ENCODE data around the gene JAM3. TPM values are rescaled to one million over a fixed set of nuclear protein-coding genes. Genes with fewer than 3 reads are reported as not detected.

JAM3 gene
- total and polyA plus RNA-seq, 9 donors, result 94.6 to 175 (median 135) TPM

DNA sequence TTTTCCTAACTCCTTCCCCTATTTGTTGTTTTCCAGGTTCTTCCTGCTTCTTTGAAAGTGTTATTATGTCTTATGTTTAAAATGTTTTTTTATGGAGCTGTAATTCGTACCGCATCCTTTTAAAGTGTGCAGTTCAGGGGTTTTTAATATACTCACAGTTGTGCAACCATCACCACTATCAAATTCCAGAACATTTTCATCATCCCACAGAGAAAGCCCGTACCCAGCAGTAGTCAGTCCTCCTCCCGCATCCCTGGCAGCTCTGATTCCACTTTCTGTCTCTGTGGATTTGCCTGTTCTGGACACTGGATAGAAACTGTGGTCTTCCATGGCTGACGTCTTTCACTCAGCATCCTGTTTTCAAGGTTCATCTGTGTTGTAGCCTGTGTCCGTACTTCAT, 73.7 kb downstream of the JAM3 start:
- Histone ChIP-seq H3K4me1 (ENCODE audit: control insufficient read depth, insufficient read depth, low read length) (peaks cover 6% of the 10 kb centered on the region), H3K27me3 (ENCODE audit: control insufficient read depth, insufficient read depth, low read length) (no peaks in the 10 kb centered on the region), H3K9me3 (replicated peaks; ENCODE audit: control insufficient read depth, low read depth, low read length) (no peaks in the 10 kb centered on the region), H3K27ac (ENCODE audit: low read length) (no peak overlapping the region), H3K4me3 (ENCODE audit: low read length) (no peak overlapping the region), H3K36me3 (ENCODE audit: control insufficient read depth, insufficient read depth, low read length) (peaks cover 43% of the 10 kb centered on the region)
- 95% methylated on average over 3 of the region's 6 CpGs for WGBS (ENCODE audit: insufficient coverage)
- DNase-seq, result no peak

DNA sequence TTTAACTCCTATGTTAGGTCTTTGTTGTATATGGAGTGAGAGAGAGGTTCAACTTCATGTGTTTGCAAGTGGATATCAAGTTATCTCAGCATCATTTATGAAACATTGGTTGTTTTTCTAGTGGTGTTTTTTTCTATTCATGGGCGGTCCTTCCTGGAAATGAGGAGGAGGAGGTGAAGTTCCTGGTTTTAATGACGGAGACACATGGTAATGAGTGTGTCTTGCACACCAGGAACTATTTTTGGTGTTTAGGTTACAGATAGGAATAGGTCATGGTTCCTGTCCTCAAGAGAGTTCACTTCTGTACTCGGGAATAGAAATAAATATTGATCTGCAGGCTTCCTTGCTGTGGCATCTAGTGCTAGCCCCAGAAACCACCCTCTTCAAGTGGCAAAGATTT, 74.9 kb downstream of the JAM3 start:
- no peak for DNase-seq
- 83% methylated on average over 3 of the region's 3 CpGs for WGBS (ENCODE audit: insufficient coverage)
- Histone ChIP-seq H3K27me3 (ENCODE audit: control insufficient read depth, insufficient read depth, low read length) (no peaks in the 10 kb centered on the region), H3K4me1 (ENCODE audit: control insufficient read depth, insufficient read depth, low read length) (peaks cover 6% of the 10 kb centered on the region), H3K27ac (ENCODE audit: low read length) (no peak overlapping the region), H3K4me3 (ENCODE audit: low read length) (no peak overlapping the region), H3K36me3 (ENCODE audit: control insufficient read depth, insufficient read depth, low read length) (peaks cover 53% of the 10 kb centered on the region), H3K9me3 (replicated peaks; ENCODE audit: control insufficient read depth, low read depth, low read length) (no peaks in the 10 kb centered on the region)

DNA sequence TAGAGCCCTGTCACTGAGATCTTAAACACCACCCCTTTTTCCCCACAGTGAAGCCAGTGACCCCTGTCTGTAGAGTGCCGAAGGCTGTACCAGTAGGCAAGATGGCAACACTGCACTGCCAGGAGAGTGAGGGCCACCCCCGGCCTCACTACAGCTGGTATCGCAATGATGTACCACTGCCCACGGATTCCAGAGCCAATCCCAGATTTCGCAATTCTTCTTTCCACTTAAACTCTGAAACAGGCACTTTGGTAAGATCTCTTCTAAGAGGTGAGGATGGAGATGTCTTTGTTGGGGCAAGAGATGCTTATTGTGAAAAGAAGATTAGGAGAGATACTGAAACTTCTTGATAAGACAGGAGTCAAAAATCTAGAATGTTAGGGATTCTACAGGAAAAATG, 75.9 kb downstream of the JAM3 start:
- 100% methylated on average over 1 of the region's 5 CpGs for WGBS (ENCODE audit: insufficient coverage)

DNA sequence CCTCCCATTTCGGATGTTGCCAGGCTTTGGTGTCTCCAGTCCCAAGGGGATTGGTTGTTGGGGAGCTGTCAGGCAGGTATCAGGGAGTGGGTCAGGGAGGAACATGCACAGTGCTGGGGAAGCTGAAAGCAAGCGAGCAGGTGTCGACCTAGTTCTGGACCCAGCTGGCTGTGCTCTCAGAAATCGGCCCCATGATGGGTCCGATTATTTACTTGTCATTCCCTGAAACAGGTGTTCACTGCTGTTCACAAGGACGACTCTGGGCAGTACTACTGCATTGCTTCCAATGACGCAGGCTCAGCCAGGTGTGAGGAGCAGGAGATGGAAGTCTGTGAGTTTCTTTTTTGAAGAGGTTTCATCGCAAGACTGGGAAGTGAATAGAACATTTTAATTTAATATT, 76.8 kb downstream of the JAM3 start:
- H3K36me3 ChIP-seq (ENCODE audit: control insufficient read depth, insufficient read depth, low read length), result peaks cover 66% of the 10 kb centered on the region
- 79% methylated on average over 5 of the region's 8 CpGs for WGBS (ENCODE audit: insufficient coverage)
- H3K4me1 ChIP-seq (ENCODE audit: control insufficient read depth, insufficient read depth, low read length), result no peaks in the 10 kb centered on the region
- no peak overlapping the region for H3K27ac ChIP-seq (ENCODE audit: low read length)
- no peaks in the 10 kb centered on the region for H3K27me3 ChIP-seq (ENCODE audit: control insufficient read depth, insufficient read depth, low read length)
- H3K4me3 ChIP-seq (ENCODE audit: low read length), result no peak overlapping the region
- no peak for DNase-seq
- H3K9me3 ChIP-seq (replicated peaks; ENCODE audit: control insufficient read depth, low read depth, low read length), result no peaks in the 10 kb centered on the region

More for the DNA sequence above, 75.9 kb downstream of the JAM3 start:
- DNase-seq, result no peak
- H3K27me3 ChIP-seq (ENCODE audit: control insufficient read depth, insufficient read depth, low read length), result no peaks in the 10 kb centered on the region
- no peak overlapping the region for H3K4me3 ChIP-seq (ENCODE audit: low read length)
- H3K36me3 ChIP-seq (ENCODE audit: control insufficient read depth, insufficient read depth, low read length), result peaks cover 62% of the 10 kb centered on the region
- H3K4me1 ChIP-seq (ENCODE audit: control insufficient read depth, insufficient read depth, low read length), result no peaks in the 10 kb centered on the region
- H3K27ac ChIP-seq (ENCODE audit: low read length), result no peak overlapping the region
- H3K9me3 ChIP-seq (replicated peaks; ENCODE audit: control insufficient read depth, low read depth, low read length), result no peaks in the 10 kb centered on the region

DNA sequence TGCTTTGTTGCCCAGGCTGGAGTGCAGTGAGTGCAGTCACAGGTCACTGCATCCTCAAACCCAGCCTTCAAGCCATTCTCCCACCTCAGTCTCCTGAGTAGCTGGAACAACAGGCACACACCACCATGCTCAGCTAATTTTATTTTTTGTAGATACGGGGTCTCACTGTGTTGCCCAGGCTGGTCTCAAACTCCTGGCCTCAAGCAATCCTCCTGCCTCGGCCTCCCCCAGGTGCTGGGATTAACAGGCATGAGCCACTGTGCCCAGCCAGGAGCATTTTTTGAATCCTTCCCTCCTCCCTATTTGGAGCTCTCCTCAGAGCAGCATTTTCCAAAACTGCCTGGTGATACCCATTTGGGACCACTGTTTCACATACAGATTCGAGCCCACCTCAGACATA, 77.7 kb downstream of the JAM3 start:
- Histone ChIP-seq H3K36me3 (ENCODE audit: control insufficient read depth, insufficient read depth, low read length) (peaks cover 66% of the 10 kb centered on the region), H3K27ac (ENCODE audit: low read length) (no peak overlapping the region), H3K4me3 (ENCODE audit: low read length) (no peak overlapping the region), H3K9me3 (replicated peaks; ENCODE audit: control insufficient read depth, low read depth, low read length) (no peaks in the 10 kb centered on the region), H3K4me1 (ENCODE audit: control insufficient read depth, insufficient read depth, low read length) (no peaks in the 10 kb centered on the region), H3K27me3 (ENCODE audit: control insufficient read depth, insufficient read depth, low read length) (no peaks in the 10 kb centered on the region)
- DNase-seq, result no peak
- 100% methylated on average over 1 of the region's 3 CpGs for WGBS (ENCODE audit: insufficient coverage)

DNA sequence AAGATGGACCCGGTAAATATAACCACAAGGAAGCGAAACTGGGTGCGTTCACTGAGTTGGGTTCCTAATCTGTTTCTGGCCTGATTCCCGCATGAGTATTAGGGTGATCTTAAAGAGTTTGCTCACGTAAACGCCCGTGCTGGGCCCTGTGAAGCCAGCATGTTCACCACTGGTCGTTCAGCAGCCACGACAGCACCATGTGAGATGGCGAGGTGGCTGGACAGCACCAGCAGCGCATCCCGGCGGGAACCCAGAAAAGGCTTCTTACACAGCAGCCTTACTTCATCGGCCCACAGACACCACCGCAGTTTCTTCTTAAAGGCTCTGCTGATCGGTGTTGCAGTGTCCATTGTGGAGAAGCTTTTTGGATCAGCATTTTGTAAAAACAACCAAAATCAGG, 80.5 kb downstream of the JAM3 start:
- H3K36me3 ChIP-seq (ENCODE audit: control insufficient read depth, insufficient read depth, low read length), result peaks cover 74% of the 10 kb centered on the region
- no peak overlapping the region for H3K27ac ChIP-seq (ENCODE audit: low read length)
- H3K4me3 ChIP-seq (ENCODE audit: low read length), result no peak overlapping the region
- H3K27me3 ChIP-seq (ENCODE audit: control insufficient read depth, insufficient read depth, low read length), result no peaks in the 10 kb centered on the region
- no peaks in the 10 kb centered on the region for H3K4me1 ChIP-seq (ENCODE audit: control insufficient read depth, insufficient read depth, low read length)
- 85% methylated on average over 12 of the region's 16 CpGs for WGBS (ENCODE audit: insufficient coverage)
- no peaks in the 10 kb centered on the region for H3K9me3 ChIP-seq (replicated peaks; ENCODE audit: control insufficient read depth, low read depth, low read length)
- no peak for DNase-seq

DNA sequence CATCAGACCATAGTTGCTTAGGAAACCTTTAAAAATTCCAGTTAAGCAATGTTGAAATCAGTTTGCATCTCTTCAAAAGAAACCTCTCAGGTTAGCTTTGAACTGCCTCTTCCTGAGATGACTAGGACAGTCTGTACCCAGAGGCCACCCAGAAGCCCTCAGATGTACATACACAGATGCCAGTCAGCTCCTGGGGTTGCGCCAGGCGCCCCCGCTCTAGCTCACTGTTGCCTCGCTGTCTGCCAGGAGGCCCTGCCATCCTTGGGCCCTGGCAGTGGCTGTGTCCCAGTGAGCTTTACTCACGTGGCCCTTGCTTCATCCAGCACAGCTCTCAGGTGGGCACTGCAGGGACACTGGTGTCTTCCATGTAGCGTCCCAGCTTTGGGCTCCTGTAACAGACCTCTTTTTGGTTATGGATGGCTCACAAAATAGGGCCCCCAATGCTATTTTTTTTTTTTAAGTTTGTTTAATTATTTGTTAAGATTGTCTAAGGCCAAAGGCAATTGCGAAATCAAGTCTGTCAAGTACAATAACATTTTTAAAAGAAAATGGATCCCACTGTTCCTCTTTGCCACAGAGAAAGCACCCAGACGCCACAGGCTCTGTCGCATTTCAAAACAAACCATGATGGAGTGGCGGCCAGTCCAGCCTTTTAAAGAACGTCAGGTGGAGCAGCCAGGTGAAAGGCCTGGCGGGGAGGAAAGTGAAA, 81.5 kb downstream of the JAM3 start:
- peaks cover 78% of the 10 kb centered on the region for H3K36me3 ChIP-seq (ENCODE audit: control insufficient read depth, insufficient read depth, low read length)
- no peaks in the 10 kb centered on the region for H3K4me1 ChIP-seq (ENCODE audit: control insufficient read depth, insufficient read depth, low read length)
- no peak for DNase-seq
- no peak overlapping the region for H3K4me3 ChIP-seq (ENCODE audit: low read length)
- 88% methylated on average over 7 of the region's 12 CpGs for WGBS (ENCODE audit: insufficient coverage)
- H3K27ac ChIP-seq (ENCODE audit: low read length), result no peak overlapping the region
- no peaks in the 10 kb centered on the region for H3K9me3 ChIP-seq (replicated peaks; ENCODE audit: control insufficient read depth, low read depth, low read length)
- no peaks in the 10 kb centered on the region for H3K27me3 ChIP-seq (ENCODE audit: control insufficient read depth, insufficient read depth, low read length)

DNA sequence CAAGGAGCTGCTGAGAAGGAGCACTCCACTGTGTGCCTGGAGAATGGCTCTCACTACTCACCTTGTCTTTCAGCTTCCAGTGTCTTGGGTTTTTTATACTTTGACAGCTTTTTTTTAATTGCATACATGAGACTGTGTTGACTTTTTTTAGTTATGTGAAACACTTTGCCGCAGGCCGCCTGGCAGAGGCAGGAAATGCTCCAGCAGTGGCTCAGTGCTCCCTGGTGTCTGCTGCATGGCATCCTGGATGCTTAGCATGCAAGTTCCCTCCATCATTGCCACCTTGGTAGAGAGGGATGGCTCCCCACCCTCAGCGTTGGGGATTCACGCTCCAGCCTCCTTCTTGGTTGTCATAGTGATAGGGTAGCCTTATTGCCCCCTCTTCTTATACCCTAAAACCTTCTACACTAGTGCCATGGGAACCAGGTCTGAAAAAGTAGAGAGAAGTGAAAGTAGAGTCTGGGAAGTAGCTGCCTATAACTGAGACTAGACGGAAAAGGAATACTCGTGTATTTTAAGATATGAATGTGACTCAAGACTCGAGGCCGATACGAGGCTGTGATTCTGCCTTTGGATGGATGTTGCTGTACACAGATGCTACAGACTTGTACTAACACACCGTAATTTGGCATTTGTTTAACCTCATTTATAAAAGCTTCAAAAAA, 82.3 kb downstream of the JAM3 start:
- Histone ChIP-seq H3K27ac (ENCODE audit: low read length) (no peak overlapping the region), H3K9me3 (replicated peaks; ENCODE audit: control insufficient read depth, low read depth, low read length) (no peaks in the 10 kb centered on the region), H3K27me3 (ENCODE audit: control insufficient read depth, insufficient read depth, low read length) (no peaks in the 10 kb centered on the region), H3K4me1 (ENCODE audit: control insufficient read depth, insufficient read depth, low read length) (no peaks in the 10 kb centered on the region), H3K4me3 (ENCODE audit: low read length) (no peak overlapping the region), H3K36me3 (ENCODE audit: control insufficient read depth, insufficient read depth, low read length) (peaks cover 83% of the 10 kb centered on the region)
- no peak for DNase-seq
- 83% methylated on average over 2 of the region's 10 CpGs for WGBS (ENCODE audit: insufficient coverage)

DNA sequence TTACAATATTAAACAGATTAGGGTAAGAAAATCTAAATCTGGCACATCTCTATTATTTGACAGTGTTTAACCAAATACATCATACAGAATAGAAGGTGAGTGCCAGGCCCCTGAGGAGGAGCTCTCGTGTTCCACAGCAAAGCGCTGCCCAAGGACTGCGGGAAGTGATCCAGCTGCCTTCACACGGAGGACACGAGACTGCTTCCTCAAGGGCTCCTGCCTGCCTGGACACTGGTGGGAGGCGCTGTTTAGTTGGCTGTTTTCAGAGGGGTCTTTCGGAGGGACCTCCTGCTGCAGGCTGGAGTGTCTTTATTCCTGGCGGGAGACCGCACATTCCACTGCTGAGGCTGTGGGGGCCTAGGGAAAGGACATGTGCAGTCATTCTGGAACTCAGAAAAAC, 83.8 kb downstream of the JAM3 start:
- no peak overlapping the region for H3K4me3 ChIP-seq (ENCODE audit: low read length)
- no peak overlapping the region for H3K27ac ChIP-seq (ENCODE audit: low read length)
- peaks cover 81% of the 10 kb centered on the region for H3K36me3 ChIP-seq (ENCODE audit: control insufficient read depth, insufficient read depth, low read length)
- no peaks in the 10 kb centered on the region for H3K4me1 ChIP-seq (ENCODE audit: control insufficient read depth, insufficient read depth, low read length)
- 64% methylated on average over 6 of the region's 9 CpGs for WGBS (ENCODE audit: insufficient coverage)
- DNase-seq, result no peak
- H3K27me3 ChIP-seq (ENCODE audit: control insufficient read depth, insufficient read depth, low read length), result no peaks in the 10 kb centered on the region
- no peaks in the 10 kb centered on the region for H3K9me3 ChIP-seq (replicated peaks; ENCODE audit: control insufficient read depth, low read depth, low read length)

DNA sequence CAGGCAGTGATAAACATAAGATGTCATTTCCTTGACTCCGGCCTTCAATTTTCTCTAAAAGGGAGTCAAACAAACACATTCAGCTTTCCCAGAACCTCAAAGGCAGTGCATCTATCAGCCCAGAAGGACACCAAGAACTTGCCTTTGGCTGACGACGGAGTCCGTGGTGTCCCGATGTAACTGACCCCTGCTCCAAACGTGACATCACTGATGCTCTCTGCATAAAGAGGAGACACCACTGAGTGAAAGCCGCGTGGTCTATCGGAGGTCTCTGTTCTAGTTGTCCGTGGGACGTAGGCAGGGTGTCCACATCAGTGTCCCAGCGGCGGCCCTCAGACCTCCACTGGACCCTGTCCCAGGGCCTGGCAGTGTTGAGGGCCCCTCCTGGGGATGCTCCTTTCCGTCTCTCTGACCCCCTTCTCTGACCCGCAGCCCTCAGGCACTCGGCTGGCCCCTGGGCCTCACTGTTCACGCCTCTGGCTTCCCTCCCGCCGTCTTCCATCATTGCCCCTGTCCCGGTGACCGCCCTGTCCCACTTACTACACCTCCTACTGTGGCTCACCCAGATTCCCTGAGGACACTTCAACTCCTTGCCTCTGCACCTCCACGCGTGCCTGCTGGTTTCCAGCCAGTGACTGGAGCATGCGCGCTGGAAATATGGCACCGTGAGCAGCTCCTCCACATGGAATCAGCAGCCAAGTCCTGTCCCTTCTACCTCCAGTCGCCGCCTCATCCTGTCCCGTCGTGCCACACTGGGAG, 84.5 kb downstream of the JAM3 start:
- no peaks in the 10 kb centered on the region for H3K9me3 ChIP-seq (replicated peaks; ENCODE audit: control insufficient read depth, low read depth, low read length)
- peaks cover 82% of the 10 kb centered on the region for H3K36me3 ChIP-seq (ENCODE audit: control insufficient read depth, insufficient read depth, low read length)
- H3K4me3 ChIP-seq (ENCODE audit: low read length), result no peak overlapping the region
- DNase-seq, result no peak
- H3K27ac ChIP-seq (ENCODE audit: low read length), result no peak overlapping the region
- no peaks in the 10 kb centered on the region for H3K27me3 ChIP-seq (ENCODE audit: control insufficient read depth, insufficient read depth, low read length)
- H3K4me1 ChIP-seq (ENCODE audit: control insufficient read depth, insufficient read depth, low read length), result no peaks in the 10 kb centered on the region
- WGBS (ENCODE audit: insufficient coverage), result 90% methylated on average over 30 of the region's 30 CpGs
